NCI-H446 treated with DMSO at 0.1 percent for 48 hours (cell line): ENCODE data around the gene RNU6-8.
A peak's percentile ranks its signal among the peaks of the same experiment; 100 is the strongest.

Experiments used
- DNase-seq: peaks from one replicate; lab custom pipeline; 2025; lab: John Stamatoyannopoulos, UW

Gene RNU6-8

DNA sequence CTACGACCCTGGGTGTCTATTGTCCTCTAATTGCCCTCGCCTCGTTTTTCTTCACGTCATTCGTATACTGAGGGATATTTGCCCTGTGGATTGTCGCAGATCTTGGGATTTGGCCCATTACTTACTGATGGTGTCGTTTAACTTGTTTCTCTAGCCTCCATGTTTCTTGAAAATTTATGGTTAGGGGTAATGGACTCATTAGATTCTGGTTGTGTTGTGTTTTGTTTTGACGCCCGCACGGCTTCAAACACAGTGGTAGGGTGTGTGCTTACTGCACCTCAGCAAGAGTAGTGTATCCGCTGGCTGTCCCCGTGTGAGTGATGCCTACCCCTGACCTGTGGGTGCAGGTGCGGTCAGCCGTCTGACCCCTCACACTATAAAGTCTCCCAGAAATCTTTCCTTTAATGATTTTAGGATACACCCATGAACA is 874 bp upstream of the RNU6-8 start:
- no peak for DNase-seq

DNA sequence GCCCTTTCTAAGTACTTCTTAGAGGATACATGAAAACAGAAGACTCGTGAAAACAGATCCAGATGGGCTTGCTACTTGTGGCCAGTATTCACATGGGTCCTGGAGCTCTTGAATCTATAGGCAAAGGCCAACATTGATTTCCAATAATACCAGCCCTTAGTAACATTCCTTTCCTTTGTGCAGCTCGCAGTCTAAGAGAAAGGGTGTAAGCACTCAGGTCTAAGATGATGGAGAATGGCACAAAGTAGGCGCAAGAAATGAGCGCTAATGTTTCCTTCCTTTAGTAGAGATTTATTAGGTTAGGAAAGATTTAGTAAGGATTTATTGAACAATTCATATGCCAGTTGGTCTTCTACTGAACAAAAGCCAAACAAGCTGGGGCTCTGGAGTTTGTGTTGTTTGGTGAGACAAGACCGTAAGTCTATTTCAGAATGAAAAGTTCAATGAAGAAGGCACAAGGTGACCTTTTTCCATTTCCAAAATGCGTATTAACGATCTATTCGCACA is 525 bp downstream of the RNU6-8 start:
- peak; percentile 57 for DNase-seq

DNA sequence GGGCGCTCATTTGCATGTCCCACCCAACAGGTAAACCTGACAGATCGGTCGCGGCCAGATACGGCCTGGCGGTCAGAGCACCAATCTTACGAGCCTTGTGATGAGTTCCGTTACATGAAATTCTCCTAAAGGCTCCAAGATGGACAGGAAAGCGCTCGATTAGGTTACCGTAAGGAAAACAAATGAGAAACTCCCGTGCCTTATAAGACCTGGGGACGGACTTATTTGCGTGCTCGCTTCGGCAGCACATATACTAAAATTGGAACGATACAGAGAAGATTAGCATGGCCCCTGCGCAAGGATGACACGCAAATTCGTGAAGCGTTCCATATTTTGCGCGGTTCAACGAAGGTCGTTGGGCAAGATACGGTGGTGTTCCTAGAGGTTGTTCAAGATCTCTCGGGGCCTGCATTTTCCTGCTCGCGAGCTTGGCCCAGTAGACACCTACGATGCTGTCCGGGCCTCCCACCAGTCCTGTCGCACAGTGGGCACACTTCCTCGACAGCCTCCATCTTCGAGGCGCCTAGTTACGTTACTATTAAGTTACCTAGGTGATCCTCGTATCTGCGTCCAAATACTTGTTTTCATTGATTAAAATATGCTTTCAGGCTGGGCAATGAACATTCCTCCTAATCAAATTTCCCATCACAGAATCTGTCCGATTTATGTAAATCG is 1.1 kb downstream of the RNU6-8 start, which contains the start of gene RNU6-7:
Gene RNU6-7 (plus strand): TSS at position 230 of the 675 bp plus-strand sequence.
- peak; percentile 61 for DNase-seq

DNA sequence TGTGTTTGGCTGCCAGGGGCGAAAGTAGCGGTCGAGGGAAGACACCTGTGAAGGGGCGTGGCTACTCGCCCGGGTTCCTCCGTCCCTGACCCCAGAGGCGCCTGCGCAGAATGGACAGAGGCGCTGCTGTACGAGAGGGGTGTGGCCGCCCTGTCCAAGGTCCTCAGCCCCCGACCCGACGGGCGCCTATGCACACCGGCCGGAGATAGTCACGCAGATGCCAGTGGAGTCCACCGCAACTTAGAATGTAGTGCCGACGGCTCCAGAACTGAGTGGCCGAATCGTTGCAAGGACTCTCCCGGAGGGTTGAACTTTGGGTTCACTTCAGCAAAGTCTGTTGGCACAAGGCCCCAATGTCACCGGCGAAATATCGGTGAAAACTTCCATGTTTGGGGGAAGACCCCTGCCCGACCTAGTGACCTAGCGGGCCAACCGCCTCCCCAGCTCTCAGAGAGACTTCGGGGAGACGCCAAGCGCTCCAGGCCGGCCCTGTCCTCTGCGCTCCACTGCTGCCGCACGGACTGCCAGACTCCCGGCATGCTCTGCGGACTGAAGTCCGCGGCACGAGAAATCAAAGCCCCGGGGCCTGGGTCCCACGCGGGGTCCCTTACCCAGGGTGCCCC is 1.8 kb downstream of the RNU6-8 start:
- DNase-seq: peak; percentile 66

DNA sequence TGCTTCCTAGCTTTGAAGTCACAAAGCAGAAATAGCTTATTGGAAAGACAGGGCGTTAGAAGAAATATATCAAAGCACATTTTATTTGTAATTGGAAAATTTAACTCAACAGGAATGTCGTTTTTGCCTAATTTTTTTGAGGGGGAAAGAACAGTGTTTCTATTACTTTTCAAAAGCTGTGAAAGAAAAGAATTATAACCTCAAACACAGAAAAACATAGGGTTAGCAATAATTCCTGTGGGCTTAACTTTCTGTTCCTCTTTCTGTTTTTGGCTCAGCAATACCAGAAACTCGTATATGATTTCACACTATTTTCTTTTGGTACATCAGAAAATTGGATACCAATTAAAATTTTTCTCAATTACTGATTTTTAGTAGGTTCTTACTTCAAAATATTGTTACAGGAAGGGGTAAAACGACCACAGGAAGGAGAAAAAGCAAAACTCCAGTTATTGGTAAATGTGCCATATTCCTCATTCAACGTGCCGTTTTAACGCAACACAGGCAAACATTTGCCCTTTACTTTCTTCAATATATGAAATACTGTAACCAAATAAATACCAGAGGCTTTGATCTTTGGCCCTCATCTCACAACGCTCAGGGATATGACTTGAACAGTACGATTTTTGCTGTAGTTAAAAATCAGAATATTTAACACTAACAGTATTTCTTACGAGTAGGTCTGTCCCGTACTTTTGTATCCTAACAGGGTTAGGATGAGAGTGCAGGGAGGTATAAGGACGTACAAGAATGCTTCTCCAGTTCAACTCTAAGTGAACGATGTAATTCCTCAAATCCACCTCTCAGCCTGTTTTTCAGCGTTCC is 2.5 kb downstream of the RNU6-8 start:
- DNase-seq: no peak

DNA sequence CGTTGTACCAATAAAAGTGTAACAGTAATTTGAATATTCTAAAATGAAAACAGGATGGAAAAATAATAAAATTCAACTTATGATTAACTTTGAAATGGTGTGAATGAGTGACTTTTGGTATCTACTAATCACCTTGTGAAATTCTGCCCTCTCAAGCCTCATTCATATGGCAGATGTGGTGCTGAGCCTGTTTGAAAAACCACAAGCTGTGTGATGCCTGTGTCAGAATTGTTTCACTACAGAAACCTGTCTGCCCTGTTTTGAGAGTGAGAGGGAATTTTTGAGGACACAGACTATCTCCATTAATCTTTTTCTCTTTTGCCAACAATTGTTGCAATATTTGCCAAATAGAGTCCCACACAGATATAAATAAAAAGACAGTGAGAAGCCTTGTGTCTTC is 5.2 kb downstream of the RNU6-8 start:
- DNase-seq: no peak

DNA sequence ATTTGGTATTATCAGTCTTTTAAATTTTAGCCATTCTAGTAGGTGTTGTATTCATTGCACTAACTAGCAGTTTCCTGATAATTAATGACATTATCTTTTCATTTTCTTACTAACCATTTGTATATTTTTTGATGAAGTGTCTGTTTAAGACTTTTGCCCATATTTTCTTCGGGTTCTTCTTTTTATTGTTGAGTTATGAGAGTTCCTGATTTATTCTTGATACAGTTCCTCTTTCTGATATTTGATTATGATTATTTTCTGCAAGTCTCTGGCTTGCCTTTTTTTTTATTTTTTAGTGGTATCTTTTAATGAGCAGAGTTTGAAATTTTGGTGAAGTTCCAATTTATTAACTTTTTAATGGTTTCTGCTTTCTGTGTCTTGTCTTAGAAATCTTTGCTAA is 7.4 kb downstream of the RNU6-8 start:
- DNase-seq: no peak

DNA sequence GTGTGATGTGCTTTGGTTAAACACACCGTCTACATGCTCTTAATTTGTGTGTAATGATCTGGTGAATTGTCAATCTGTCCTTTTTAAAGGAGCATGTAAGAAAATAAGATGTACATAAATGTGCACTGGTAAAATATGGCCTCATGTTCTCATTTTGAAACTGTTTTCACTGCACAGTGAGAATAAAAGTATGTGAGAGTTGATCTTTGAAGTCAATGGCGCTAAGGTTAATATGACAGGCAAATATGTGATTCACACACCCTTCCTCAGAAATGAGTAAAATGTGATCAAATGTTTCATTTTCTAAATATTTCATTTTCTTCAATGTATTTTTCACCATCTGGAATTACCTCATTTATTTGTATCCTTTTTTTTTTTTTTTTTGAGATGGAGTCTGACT is 9.5 kb downstream of the RNU6-8 start:
- no peak for DNase-seq

DNA sequence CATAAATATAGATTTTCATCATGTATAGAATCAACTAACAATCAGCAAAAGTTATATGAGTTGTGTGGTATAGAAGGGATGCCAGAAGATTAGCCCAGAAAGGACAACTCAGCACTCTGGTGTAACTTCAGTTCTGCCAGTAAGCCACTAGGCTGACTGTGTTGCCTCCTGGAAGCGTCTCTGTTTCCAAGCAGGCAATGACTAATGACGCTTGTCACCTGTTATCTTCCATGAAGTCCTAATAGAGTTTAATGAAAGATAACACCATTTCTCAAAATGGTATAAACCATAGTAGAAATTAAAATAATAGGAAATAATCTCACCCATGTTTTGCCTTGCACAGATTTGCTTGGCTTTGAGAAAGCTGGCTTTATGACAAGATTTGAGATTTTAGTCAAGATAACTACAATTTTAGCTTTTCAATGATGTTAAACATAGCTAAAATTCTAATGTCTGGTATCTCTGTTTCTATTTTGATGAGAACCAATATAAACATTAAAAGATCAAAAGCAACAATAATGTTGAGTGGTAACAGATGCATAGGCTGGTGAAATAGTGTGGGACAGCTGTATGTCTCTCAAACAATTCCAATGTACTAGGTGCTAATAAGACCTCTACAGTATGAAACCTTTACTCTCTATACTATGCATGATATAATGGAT is 10.2 kb downstream of the RNU6-8 start:
- DNase-seq: no peak

DNA sequence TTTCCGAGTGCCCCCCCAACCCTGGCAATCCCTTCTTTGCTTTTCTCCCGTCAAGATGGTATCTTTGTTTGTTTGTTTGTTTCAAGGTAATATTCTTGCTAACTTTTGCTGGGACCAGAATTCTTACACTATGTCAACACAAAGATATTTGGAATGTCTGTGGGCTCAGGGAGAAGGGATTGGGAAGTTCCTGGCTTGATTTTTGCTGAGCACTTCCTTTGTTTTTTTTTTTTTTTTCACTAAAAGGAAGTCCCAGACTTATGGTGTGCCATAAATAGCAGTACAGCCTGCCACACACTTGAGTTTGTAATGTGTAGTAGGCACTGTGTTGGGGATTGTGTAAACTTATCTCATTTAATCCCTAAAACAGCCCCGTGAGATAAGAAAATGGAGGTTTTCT is 12.4 kb downstream of the RNU6-8 start:
- DNase-seq: no peak

DNA sequence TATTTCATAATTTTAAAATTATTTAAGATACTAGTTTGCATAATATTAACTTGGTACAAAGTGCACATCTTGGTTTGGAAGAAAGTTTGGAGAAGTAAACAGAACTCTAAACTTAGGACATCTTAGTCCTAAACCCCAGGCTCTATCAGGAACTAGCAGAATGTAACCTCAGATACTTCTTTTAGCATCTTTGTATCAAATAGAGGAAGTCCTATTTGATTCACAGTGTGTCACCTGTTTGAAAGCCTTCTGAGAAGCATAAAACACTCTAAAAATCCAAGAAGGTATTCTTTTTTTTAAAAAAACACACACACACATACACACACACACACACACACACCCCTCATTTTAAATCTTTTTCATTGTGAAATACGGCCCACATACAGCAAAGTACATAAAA is 13.3 kb downstream of the RNU6-8 start:
- DNase-seq: no peak

DNA sequence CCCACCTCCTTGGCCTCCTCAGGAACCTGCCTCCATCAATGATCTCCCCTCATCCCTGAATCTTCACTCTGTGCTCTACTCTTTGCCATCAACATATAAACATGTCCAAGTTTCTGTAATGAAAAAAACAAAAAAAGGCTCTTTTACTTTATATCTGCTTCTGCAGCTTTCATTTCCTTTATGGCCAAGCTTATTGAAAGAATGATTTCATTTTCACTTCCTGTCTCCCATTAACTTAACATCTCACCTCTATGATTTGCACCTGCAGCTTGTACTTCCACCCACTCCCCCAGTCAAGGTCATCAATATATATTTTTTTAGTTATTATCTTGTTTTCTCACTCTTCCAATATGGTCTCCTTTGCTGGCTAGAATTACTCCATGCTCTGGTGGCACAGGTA is 16.8 kb downstream of the RNU6-8 start:
- DNase-seq: no peak

DNA sequence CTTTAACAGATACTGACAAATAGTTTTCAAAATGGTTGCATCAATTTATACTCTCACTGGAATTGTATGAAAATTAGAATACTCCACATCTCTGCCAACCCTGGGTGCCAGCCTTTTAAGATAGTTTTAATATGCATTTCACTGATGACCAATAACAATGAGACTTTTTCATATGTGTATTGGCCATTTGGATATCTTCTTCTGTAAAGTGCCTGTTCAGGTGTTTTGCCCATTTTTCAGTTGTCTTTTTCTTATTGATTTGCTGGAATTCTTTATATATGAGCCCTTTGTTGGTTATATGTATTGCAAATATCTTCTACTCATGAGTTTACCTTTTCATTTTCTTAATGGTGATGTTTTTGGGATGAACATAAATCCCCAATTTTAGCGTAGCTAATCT is 18.0 kb downstream of the RNU6-8 start:
- no peak for DNase-seq

DNA sequence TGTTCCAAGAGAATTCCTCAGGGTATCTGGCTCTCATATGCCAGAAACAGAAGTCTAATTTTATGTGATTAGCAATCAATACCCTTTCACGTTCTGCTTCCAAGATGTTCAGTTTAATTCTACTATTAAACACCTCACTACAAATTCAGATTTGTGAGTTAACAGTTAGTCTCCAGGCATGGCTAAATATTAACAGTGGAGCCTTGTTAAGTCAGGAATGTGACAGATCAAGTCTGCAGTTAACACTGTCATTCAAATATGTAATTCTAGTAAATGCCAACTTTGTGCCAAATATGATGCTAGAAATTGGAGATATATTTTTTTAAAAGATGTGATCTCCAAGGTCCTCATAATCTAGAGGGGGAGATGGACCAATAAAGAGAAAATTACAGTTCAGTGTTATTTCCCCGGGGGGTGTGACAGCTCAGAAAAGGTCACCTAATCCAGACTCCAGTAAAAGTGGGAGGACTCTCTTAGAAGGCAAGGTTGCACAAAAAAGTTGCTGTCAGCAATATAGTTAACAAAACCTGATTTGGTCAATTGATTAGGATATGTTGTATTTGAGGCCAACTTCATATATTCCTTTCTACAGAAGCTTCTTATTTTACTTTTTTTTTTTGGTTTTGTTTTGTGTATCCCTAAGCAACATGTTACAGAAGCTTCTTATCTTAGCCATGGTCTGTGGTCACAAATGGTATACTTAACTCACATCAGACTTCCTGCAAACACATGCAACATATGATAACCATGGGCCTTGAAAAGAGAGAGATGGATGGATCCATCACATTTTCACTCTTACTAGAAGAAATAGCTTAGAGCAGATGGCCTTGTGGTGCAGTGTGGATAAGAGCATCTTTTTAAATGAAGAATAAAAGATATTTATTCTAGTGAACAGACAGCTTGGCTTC is 19.7 kb downstream of the RNU6-8 start:
- no peak for DNase-seq

DNA sequence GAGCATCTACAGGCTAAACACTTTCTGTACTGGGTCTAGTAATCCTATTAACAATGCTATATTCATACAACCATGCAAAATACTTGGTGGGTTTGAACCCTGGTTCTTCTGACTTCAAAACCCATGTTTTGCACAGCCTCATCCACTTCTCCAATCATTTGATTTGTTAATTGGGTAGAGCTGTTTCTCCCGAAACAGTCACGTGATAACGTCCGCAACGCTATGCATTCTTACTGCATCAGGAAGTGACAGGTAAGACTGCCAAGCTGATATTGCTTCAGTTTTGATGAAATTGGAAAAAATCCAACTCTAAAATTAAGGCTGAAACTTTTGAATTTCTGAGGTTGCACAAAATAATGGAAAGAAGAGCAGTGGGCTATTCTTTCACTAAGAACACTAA is 31.6 kb downstream of the RNU6-8 start:
- no peak for DNase-seq

DNA sequence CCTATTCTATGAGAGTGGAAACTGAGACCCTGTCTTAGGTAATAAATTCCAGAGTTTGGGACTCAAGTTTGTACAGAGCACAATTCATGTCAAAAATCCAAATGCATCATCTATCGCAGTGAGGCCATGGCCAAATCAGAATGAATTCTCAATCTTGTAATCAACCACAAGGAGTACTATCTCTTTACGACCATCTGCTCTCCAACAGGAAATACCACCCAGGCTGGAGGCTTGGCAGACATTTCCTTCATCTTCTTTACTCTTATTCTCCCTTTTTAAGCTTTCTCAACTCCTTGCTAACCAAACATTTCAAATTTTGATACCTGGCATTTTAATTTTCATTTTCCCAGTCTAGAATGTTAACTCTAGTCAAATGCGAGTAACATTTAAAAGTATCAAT is 33.9 kb downstream of the RNU6-8 start:
- DNase-seq: no peak

DNA sequence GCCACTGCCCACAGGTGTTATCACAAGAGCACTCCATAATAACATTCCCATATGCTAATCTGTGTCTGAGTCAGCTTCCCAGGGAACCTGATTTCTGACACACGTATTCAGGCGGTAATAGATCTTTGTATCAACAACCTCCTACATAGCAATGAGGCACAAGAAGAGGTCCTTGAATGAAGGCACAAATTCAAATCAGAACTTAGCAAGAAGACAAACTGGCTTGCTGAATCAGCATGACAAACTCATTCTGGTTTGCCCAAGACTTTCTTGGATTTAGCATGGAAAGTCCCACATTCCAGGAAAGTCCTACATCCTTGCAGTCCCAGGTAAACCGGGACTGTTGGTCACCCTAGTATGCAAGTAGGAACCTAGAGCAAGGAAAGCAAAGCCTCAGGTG is 35.2 kb downstream of the RNU6-8 start:
- no peak for DNase-seq

DNA sequence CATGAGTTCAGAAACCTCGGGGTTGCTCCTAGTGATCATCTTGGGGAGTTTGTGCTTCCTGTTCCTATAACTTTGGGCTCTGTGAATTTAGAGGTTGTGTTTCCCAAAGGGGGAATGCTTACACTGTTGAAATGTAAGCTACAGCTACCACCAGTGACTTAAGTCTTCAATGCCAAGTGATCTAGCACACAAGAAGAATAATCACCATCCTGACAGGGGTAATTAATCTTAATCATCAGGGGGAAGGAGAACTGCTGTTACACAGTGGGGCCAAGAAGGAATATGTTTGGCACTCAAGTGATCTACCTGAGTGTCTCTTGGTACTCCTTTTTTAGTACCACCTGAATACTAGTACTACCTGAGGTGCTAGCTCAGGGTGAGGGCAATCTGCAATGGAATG is 36.1 kb downstream of the RNU6-8 start:
- DNase-seq: no peak

DNA sequence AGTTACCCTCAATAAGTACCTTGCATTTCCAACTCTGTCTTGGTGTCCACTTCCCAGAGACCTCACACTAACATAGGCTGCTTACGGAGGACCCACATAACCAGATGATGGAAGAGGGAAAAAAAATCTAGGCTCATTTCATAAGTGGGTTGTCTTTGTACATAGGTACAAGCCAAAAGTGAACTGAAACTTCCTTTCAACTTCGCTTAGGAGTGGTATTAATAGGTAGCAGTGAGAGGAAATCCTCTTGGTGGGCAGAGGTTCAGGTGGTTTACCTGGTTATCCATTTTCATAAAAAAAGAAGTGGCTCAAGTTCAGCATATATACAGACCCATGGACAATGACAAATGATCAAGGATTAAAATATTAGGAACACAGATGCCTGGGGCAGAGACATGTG is 37.0 kb downstream of the RNU6-8 start:
- no peak for DNase-seq
